K562 treated with DMSO at 1 percent for 48 hours (cell line): ENCODE results near the gene DCST1. TPM values are rescaled to one million over a fixed set of nuclear protein-coding genes. Genes with fewer than 3 reads are reported as not detected.

Experiments used
- total RNA-seq: library from RNA; unstranded; fragments of 300-600 nt; gene quantifications from 2 replicates; pipeline ENCODE4 v1.2.3, GENCODE V29; 2022; ENCODE audit warnings: low replicate concordance; ENCODE audit errors: extremely low read depth

DCST1 gene, protein sequence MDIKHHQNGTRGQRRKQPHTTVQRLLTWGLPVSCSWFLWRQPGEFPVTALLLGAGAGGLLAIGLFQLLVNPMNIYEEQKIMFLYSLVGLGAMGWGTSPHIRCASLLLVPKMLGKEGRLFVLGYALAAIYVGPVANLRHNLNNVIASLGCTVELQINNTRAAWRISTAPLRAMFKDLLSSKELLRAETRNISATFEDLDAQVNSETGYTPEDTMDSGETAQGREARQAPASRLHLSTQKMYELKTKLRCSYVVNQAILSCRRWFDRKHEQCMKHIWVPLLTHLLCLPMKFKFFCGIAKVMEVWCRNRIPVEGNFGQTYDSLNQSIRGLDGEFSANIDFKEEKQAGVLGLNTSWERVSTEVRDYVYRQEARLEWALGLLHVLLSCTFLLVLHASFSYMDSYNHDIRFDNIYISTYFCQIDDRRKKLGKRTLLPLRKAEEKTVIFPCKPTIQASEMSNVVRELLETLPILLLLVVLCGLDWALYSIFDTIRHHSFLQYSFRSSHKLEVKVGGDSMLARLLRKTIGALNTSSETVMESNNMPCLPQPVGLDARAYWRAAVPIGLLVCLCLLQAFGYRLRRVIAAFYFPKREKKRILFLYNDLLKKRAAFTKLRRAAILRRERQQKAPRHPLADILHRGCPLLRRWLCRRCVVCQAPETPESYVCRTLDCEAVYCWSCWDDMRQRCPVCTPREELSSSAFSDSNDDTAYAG
- total RNA-seq = not detected in 2 replicates

DNA sequence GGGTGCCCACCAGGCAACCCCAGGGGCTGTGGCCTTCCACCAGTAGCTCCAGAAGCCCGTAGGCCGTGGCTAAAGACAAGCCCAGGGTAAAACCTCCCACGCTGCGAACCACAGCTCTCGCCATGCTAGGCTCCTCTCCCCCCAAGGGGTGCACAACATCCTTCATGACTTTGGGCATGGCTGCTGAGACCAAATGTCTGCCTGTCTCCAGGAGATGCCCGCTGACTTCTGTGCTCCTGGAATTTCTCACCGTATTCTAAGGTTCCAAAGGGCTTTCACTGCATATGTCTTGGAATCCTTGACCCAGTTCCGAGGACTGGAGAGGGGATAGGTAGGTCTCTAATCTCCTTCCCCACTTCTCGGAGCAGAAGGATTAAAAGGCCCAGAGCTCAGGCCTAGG lies at the start of gene DCST1, which contains the start of gene DCST2:
DCST1 (plus strand) TSS at position 301 of the 400 bp plus-strand sequence. CDS start 213 bp downstream, outside the sequence.
DCST2 (minus strand) TSS at position 258 of the 400 bp plus-strand sequence; CDS start at position 178, 80 bp downstream.

DNA sequence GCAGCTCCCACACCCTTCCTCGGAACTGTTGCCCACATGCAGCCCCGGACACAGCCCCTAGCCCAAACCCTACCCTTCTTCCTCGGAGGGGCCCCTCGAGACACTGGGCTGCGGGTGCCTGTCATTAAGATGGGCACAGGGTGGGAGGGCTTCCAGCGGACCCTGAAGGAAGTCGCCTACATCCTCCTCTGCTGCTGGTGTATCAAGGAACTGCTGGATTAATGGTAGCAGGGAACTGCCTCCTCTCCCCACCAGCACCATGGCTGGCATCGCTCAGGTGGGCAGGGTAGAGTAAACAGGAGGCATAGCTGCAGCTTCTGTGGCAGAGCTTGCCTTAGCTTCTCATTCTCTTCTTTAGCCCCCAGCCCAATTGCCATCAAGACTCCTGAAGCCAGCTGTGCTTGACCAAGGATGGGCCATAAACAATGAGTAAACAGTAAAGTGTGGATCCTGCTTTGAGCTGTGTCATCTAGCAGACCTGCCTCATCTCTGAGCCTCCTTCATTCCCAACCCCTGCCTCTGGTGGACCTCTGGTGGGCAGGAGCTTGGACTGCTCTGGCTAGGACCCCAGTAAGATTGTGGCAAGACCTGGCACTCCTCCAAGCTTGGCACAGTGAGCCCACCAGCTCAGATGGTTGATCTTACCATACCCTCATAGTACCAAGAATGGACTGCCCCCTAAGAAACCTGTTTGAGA lies 39.9 kb upstream of the DCST1 start, which contains the start of gene LENEP:
LENEP (plus strand) TSS at position 15 of the 697 bp plus-strand sequence; CDS start at position 37, 22 bp downstream.

DNA sequence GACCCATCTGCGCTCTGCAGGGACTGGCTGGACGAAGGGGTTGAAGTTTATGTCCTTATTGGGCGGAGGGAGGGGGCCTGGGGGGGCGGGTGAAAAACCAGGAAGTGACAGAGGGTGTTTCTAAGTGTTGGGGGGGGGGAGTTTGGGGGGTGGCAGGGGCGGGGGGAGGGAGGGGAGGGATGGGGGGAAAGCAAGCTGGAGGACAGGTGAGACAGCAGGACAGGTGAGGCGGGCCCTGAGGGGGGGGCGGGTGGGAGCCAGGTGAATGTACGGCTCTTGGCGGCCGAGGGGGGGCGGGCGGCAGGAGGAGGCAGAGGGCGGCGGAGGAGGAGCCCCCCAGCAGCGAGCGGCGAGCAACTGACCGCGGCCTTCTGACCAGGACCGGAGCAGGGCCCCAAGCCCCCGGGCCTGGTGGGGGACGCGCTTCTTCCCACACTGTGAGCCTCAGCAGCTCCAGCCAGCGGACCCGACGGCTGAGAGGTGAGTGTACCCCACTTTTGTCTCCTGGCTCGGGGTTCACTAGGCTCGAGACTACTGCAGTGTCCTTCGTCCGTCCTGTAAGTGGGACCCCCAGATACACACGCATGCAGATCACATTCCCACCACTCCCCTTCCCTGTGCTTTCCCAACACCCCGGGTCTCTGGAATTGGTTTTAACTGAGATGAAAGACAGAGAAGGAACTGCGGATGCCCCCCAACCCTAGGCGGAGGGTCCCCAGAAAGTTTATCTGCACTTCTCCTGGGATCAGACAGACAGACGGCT lies 31.0 kb upstream of the DCST1 start, which contains the start of gene ZBTB7B:
ZBTB7B (plus strand) TSS at position 339 of the 763 bp plus-strand sequence. CDS start 11,859 bp downstream, outside the sequence.

DNA sequence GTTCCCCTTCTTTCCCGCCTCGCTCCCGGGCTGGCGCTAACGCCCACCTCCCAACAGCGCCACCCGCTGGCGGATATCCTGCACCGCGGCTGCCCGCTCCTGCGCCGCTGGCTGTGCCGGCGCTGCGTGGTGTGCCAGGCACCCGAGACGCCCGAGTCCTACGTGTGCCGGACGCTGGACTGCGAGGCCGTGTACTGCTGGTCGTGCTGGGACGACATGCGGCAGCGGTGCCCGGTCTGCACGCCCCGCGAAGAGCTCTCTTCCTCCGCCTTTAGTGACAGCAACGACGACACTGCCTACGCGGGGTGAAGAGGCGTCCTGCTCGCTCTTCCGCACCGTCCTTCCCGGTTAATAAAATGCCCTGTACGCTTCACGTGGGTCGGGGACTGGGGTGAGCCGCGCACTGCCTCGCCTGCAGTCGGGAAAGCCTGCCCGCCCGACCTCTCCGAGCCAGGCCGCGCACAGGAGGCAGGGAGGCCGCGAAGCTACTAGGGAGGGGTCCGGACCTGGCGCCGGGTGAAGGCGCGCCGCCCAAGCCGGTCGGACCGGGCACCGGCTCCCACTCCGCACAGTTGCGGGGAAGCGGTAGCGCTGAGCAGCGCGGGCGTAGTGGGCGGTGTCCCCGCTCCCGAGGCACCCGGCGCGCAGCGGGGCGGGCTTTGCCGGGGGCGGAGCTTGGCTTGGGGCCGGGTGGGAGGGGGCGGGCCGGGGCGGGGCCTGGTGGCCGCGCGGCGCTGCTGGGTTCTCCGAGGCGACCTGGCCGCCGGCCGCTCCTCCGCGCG lies 17.1 kb downstream of the DCST1 start, which contains the start of gene ADAM15:
ADAM15 (plus strand) TSS at position 757 of the 782 bp plus-strand sequence. CDS start 71 bp downstream, outside the sequence.

DNA sequence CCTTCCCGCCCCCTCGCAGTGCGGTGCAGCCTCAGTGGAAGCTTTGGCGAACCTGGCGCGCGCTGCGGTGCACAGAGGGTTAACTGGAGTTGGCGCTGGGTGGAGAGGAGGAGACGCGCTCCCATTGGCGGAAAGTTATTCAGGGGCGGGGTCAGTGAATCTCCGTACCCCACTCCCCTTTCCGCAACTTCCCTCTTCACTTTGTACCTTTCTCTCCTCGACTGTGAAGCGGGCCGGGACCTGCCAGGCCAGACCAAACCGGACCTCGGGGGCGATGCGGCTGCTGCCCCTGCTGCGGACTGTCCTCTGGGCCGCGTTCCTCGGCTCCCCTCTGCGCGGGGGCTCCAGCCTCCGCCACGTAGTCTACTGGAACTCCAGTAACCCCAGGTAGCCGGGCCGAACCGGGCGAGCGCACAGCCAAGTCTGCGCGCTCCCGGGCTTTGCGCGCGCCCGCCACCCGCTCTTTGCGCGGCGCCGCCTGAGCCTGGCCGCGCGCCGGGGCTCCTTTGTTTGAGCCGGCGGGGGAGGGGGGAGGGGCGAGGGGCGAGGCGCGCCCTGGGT lies 30.0 kb downstream of the DCST1 start, which contains the start of gene EFNA4:
EFNA4 (plus strand) TSS at position 191 of the 561 bp plus-strand sequence; CDS start at position 275, 84 bp downstream.

DNA sequence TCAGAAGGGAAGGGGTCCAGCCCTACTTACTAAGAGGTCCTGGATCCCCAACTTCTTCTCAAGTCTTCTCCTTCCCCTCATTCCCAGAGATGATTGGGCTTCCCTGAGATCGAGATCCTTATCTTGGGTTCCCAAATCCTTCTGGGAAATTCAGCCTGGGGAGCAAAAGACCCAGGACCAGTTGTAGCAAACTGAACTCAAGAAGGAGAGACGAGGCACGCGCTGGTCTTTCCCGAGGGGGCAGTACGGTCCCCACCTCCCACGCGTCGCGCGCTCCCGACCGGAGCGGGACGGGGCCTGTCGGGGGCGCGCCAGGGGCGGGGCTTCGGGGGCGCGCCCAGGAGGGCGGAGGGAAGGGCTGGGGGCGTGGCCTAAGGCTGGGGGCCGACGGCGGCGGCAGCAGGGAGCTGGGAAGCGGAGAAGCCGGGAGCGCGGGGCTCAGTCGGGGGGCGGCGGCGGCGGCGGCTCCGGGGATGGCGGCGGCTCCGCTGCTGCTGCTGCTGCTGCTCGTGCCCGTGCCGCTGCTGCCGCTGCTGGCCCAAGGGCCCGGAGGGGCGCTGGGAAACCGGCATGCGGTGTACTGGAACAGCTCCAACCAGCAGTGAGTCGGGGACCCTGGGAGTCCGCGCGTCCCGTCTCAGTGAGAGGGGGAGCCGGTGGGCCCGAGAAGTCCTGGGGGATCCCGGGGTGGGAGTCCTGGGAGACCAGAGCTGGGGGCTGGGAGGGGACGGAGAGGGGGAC lies 45.0 kb downstream of the DCST1 start, which contains the start of gene EFNA3:
EFNA3 (plus strand) TSS at position 369 of the 741 bp plus-strand sequence; CDS start at position 474, 105 bp downstream.

Other genes with a start within 250 kb of the DCST1 start
- not detected in 2 replicates for gene KCNN3, start 163.5 kb upstream of the DCST1 start, total RNA-seq
- not detected in 2 replicates for gene PMVK, start 97.1 kb upstream of the DCST1 start, total RNA-seq
- gene PBXIP1, start 77.7 kb upstream of the DCST1 start, total RNA-seq = not detected in 2 replicates
- gene PYGO2, start 72.0 kb upstream of the DCST1 start, total RNA-seq = not detected in 2 replicates
- gene SHC1, start 63.1 kb upstream of the DCST1 start, total RNA-seq = not detected in 2 replicates
- not detected in 2 replicates for gene CKS1B, start 59.1 kb upstream of the DCST1 start, total RNA-seq
- not detected in 2 replicates for gene FLAD1, start 50.5 kb upstream of the DCST1 start, total RNA-seq
- gene LENEP, start 40.2 kb upstream of the DCST1 start, total RNA-seq = not detected in 2 replicates
- gene ZBTB7B, start 31.0 kb upstream of the DCST1 start, total RNA-seq = not detected in 2 replicates
- not detected in 2 replicates for gene DCST2, start within 50 bp of the DCST1 start, total RNA-seq
- gene ADAM15, start 17.5 kb downstream of the DCST1 start, total RNA-seq = not detected in 2 replicates
- not detected in 2 replicates for gene EFNA4, start 29.9 kb downstream of the DCST1 start, total RNA-seq
- not detected in 2 replicates for gene EFNA3, start 45.0 kb downstream of the DCST1 start, total RNA-seq
- not detected in 2 replicates for gene EFNA1, start 94.1 kb downstream of the DCST1 start, total RNA-seq
- not detected in 2 replicates for gene SLC50A1, start 102.0 kb downstream of the DCST1 start, total RNA-seq
- not detected in 2 replicates for gene DPM3, start 106.7 kb downstream of the DCST1 start, total RNA-seq
- gene KRTCAP2, start 139.5 kb downstream of the DCST1 start, total RNA-seq = not detected in 2 replicates
- gene TRIM46, start 140.0 kb downstream of the DCST1 start, total RNA-seq = not detected in 2 replicates
- gene THBS3, start 174.1 kb downstream of the DCST1 start, total RNA-seq = not detected in 2 replicates
- gene MTX1, start 174.9 kb downstream of the DCST1 start, total RNA-seq = not detected in 2 replicates
- not detected in 2 replicates for gene ENTREP3, start 221.7 kb downstream of the DCST1 start, total RNA-seq
- not detected in 2 replicates for gene SCAMP3, start 228.5 kb downstream of the DCST1 start, total RNA-seq
- gene CLK2, start 239.7 kb downstream of the DCST1 start, total RNA-seq = not detected in 2 replicates
- not detected in 2 replicates for gene HCN3, start 243.6 kb downstream of the DCST1 start, total RNA-seq